GM21515 (cell line): ENCODE data around the gene ABCD4.
"Not testable (repeated sequence)": the region's sequence is repeated elsewhere in the genome, so short reads cannot be mapped to it uniquely, and the experiment has no call there.

Source experiments
- ATAC-seq: cut with Tn5 transposase; IDR thresholded peaks from one replicate; pipeline ENCODE4 v1.9.1; 2021; ENCODE audit not compliant: unreplicated experiment

The ABCD4 gene

DNA sequence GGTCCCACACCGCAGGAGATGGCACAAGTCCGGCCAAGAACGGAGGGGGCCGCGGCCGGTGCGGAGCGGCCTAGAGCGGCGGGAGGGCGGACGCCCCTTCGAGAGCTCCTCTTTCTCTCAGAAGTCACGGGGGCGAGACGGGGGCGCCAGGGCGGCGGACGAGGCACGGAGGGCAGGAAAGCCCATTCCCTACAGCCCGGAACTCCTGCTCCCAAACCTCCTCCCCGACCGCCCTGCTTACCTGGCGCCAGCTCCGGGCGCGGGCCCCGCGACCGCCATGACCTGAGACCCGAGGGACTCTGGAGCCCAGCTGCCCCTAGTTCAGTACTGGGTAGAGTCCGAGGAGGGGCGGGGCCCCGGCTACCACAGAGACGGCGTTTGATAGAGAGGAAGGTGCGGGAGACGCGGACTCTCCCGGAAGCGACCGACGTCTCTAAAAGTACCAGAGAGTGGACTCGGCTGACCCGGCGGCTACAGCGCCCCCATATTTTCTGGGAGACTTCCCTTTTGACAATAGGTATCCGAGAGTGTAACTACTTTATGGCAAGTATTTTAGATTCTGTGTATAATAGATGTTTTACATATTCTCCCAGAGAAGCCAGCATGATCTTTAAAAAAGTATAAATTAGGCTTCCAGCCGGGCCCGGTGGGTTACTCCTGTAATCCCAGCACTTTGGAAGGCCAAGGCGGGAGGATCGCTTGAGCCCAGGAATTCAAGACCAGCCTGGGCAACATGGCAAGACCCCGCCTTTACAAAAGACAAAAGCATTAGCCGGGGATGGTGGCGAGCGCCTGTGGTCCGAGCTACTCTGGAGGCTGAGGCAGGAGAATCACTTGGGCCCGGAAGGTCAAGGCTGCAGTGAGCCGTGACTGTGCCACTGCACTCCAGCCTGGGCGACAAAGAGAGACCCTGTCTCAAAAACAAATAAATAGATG is at the start of gene ABCD4:
Gene ABCD4 (minus strand): TSS at position 301 of the 936 bp plus-strand sequence. CDS start 22 bp downstream, at position 279.
- ATAC-seq, result peak; percentile 96

DNA sequence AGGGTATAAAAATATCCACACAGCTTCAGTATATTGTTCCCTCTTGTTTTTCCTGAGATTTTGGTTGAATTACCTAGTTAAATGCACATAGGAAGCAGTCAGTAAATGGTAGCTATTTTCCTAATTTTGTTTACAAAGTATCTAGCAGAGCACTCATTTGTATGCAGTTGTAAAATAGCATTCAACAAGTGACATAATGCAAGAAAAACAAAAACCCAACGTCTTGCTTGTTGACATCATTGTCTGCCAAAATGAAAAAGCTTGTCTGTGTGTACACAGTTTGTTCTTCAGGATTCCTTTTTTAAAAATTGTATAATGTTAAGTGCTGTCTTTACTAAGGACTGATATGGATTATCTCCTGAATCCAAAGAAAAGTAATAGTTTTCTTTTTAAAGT is 48.2 kb upstream of the ABCD4 start:
- no peak for ATAC-seq

GRCh38 chr14:74350211-74350927 is 47.6 kb upstream of the ABCD4 start:
- ATAC-seq, result no peak

GRCh38 chr14:74349757-74350156 is 47.0 kb upstream of the ABCD4 start:
- no peak for ATAC-seq

DNA sequence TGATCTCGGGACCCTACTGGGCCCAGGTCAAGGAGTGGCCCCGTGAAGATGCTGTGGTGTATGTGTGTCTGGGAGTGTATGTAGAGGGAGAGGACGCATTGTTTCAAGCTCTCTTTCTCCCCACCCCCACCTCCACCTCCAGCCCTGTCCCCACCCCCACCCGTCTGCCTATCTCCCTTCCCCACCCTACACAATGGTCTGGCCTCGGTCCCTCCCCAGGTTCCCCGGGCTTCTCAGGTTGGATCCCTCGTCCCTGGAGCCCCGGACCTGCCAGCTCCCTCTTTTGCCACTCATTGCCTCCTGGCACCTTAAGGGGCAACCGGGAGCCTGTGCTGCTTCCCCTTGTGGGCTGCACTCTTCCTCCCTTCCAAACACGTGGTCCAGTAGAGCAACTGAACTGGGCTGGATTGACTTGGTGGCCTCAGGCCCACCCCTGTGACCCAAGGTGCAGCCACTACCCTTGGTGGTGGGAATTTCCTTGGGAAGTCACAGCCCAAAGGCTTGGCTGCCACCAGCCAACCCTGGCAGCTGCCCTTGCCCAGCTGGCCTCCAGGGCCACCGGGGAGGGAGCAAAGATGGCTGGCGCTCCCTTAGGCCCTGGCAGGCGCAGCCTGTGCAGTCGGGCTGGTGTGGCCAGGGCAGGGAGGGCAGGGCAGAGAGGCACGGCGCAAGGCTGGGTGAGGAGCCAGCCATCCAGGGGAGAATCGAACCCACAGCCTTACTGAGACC is 46.2 kb upstream of the ABCD4 start:
- ATAC-seq, result no peak

DNA sequence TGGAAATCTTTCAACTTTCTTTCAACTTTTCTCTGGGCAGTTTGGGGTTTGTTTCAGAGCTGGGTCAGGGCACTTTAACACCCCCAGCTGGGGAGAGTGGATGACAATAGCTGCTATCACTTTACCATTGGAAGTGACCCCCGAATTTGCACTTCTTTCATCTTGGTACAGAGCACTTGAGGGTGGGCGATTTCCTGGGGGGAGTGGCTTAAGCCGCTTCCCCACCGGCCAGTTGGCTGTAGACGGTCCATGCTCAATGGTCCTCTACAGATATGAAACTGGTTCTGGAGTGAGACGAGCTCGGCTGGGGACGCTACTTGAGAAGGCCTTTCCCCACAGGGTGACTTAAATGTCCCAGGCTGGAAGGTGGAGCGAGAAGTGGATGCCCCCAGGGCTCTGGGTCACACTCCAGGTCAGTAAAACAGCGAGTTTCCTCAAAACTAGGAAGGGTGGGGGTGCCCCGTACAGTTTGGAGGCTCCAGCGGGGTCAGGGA is 45.6 kb upstream of the ABCD4 start, which contains the start of gene VRTN:
Gene VRTN (plus strand): TSS at position 231 of the 494 bp plus-strand sequence. CDS start 8,313 bp downstream, outside the sequence.
- no peak for ATAC-seq

GRCh38 chr14:74347795-74348100 is 45.0 kb upstream of the ABCD4 start:
- ATAC-seq, result no peak

DNA sequence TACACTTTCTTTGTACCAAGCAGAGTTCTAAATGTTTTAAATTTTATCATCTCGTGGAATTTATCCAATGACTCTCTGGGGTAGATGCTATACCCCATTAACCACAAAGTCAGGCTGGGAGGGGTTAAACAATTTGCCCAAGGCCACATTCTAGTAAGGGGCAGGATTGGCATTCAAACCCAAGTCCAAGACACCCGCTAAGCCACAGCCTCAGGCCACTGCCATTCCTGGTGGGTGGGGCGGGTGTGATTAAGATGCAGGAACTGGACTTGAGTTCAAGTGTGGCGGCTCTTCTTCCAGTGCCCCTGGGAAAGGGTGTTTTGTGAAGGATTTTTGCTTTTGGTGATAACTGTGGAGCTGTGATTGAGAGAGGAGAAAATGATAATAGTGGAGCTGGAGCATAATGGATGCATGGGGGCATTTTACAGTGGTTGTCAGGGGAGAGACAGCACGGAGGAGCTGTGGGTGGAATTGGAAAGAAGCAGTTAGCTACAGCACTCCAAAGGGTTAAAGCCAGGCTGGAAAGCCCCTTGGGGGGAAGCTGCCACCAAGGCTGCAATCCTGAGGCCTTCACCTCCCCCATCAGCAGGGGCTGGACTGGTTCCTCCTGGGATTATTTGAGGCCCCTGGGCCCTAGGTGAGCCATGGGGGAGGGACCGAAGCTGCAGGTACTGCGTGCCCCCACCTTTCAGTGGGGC is 44.5 kb upstream of the ABCD4 start:
- ATAC-seq, result no peak

GRCh38 chr14:74346341-74346740 is 43.6 kb upstream of the ABCD4 start:
- ATAC-seq, result no peak

DNA sequence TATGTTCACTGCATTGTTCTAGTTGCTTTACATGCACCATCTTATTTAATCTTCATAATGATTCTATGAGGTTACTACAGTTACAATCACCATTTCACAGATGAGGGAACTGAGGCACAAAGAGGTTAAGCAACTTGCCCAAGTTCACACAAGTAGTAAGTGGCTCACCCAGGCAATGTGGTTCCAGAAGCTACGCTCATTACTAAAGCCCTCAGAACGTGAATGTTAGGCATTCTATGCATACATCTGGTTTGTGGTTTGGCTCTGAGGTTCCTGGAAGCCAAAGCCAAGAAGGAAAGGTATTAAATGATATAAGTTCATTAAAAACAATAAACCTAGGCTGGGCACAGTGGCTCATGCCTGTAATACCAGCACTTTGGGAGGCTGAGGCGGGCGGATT is 31.2 kb upstream of the ABCD4 start:
- no peak for ATAC-seq

- not testable (repeated sequence) for ATAC-seq
These were observed 27.3 kb upstream of the ABCD4 start for GRCh38 chr14:74329950-74330552.

DNA sequence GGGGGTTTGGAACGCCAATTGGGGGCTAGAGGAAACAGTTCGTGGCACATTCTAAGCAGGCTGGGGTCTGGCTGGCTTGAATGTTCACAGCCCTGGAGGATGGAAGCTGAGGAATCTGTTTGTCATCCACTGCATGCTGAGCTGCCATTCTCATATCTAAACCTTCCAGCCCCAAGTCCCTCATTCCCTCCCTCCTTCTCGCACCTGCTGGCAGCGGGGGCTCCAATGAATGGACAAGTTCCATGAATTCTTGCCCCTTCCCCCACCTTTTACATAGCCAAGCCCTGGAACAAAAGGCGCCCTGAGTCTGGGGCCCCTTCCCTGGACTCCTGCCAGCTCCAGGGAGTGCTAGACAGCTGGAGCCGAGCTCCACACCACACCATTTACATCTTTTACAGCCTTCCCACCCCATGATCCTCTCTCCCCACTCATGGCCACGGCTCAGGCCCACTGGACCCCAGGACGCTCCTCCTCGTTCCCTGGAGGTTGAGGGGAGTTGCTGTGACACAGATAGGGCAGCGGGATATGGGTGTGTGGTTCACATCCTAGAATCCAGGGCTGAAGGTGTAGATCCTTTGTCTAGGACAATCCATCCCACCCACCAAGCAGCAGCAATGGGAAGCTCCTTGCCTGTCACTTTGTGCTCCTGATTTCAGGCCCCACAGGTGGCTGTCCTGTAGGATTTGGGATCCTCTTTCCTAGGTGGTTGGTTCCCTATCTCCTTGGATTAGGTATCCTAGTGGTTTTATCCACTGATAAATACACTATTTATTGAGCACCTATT is 23.8 kb upstream of the ABCD4 start:
- no peak for ATAC-seq

DNA sequence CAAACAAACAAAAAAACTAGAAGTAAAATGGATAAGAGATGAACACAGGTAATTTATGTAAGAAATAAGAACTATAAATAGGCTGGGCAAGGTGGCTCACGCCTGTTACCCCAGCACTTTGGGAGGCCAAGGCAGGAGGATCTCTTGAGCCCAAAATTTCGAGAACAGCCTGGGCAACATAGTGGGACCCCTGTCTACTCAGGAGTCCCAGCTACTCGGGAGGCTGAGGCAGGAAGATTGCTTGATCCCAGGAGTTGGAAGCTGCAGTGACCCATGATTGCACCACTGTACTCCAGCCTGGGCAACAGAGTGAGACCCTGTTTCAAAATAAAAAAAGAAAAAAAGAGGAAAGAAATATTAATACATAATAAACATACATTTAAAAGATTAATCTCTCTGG is 22.7 kb upstream of the ABCD4 start:
- ATAC-seq, result no peak

- no peak for ATAC-seq
These were observed 22.2 kb upstream of the ABCD4 start for GRCh38 chr14:74324931-74325361.

DNA sequence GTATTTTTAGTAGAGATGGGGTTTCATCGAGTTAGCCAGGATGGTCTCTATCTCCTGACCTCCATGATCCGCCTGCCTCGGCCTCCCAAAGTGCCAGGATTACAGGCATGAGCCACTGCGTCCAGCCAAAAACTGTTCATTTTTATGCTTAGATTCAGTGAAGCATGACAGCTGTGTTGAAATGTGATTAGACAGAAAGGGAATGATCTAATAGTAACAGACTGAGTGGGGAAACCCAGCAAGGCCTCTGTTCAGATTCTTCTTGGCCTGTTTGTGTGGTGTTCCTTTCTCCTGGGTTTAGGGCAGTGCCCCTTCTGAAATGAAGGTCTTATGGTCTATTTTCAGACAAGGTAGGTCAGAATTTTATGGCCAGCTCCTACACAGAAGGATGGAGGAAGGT is 11.8 kb upstream of the ABCD4 start:
- ATAC-seq, result no peak

GRCh38 chr14:74313601-74314000 is 10.9 kb upstream of the ABCD4 start:
- ATAC-seq, result no peak

DNA sequence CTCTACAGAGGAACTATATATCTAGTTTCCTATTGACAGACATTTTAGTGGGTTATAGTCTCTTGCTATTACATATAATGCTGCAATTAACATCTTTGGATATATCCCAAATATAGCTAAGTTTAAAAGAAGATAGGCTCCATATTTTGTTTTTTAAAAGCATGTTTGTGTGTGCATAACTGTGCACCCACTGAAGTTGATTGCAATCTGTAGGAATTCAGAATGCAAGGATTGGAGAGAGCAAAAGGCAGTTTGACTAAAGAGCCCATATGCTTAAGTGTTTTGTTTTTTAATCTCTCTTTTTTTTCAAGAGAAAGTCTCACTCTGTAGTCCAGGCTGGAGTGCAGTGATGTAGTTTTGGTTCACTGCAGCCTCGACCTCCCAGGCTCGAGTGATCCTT is 9.4 kb upstream of the ABCD4 start:
- ATAC-seq, result no peak

DNA sequence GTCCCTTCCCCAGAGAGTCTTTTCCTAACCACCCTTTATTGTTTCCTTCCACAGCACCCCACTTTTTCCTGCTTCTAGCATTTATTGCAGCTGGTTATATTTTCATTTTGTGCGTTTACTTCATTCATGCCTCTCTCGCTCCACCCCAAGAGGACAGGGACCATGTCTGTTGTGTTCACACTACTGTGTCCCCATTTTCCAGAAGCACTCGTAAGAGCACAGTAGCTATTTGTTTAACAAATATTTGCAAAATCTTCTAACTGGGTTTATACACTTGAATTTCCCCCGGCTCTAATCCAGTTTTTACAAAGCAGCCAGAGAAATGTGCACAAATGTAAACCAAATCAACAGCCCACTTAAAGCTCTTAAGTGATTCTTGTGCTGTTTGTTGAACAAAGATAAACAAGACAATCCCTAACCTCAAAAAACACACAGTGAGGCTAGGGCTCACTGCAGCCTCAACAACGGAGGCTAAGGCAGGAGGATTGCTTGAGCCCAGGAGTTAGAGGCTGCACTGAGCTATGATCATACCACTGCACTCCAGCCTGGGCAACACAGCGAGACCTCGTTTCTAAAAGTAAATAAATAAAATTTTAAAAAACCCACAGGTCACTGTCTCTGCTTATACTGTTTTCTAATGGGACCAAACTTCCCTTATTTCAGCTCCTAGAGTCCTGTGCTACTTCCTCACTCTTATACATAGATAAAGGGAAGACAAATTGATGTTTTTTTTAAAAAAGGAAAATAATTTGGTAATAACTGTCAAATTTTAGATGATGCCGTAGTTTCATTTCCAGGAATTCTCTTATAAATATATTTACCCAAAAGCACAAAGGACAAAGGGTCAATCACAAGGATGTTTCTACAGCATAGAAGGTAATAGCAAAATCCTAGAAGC is 6.6 kb upstream of the ABCD4 start:
- no peak for ATAC-seq
